Epithelial cell of esophagus (primary cell): ENCODE measurements around the gene BCO1.

Source experiments
- DNase-seq: peaks from one replicate; pipeline ENCODE4 v3.0.0; 2010; ENCODE audit warnings: low read depth
- H3K4me3 ChIP-seq: 2 replicates; pipeline ENCODE4 v1.5.1; 2011; ENCODE audit warnings: mild to moderate bottlenecking, low read length, control low read depth
- CTCF ChIP-seq: IDR thresholded peaks from 2 replicates; pipeline ENCODE4 v1.5.1; 2011; ENCODE audit warnings: low read depth, mild to moderate bottlenecking, low read length, control low read depth, inconsistent platforms; ENCODE audit not compliant: insufficient read depth; ENCODE audit errors: missing control alignments

Gene BCO1

GRCh38 chr16:81238296-81239011 lies at the start of gene BCO1:
TSS of gene BCO1 (plus strand) at chr16:81238689. CDS start at chr16:81238909, 220 bp downstream.
- no peak for TF ChIP-seq CTCF
- peak within 1 kb of the TSS; percentile 14 for H3K4me3 ChIP-seq
- peak; percentile 66 for DNase-seq

GRCh38 chr16:81189100-81189664 lies 49.3 kb upstream of the BCO1 start:
- DNase-seq: no peak
- no peak for TF ChIP-seq CTCF
- H3K4me3 ChIP-seq: no peak overlapping the region

- no peak for TF ChIP-seq CTCF
- DNase-seq: peak; percentile 11
Observed at GRCh38 chr16:81190667-81191066, 47.8 kb upstream of the BCO1 start.

GRCh38 chr16:81195885-81196534 lies 42.5 kb upstream of the BCO1 start:
- no peak for DNase-seq
- no peak for TF ChIP-seq CTCF
- no peak overlapping the region for H3K4me3 ChIP-seq

More at GRCh38 chr16:81190667-81191066, 47.8 kb upstream of the BCO1 start:
- H3K4me3 ChIP-seq: no peak overlapping the region

- no peak for DNase-seq
- TF ChIP-seq CTCF: peak; percentile 2
- H3K4me3 ChIP-seq: no peak overlapping the region
Observed at GRCh38 chr16:81198635-81199034, 39.9 kb upstream of the BCO1 start.

GRCh38 chr16:81201267-81201666 lies 37.2 kb upstream of the BCO1 start:
- TF ChIP-seq CTCF: no peak

More at GRCh38 chr16:81201267-81201666, 37.2 kb upstream of the BCO1 start:
- no peak for DNase-seq
- H3K4me3 ChIP-seq: no peak overlapping the region
